Activated CD4-positive, alpha-beta memory T cell treated with anti-CD3 and anti-CD28 coated beads for 36 hours (primary cell): ENCODE results near the gene SMCHD1. TPM values are rescaled to one million over a fixed set of nuclear protein-coding genes. Genes with fewer than 3 reads are reported as not detected.
A peak's percentile ranks its signal among the peaks of the same experiment; 100 is the strongest.

Experiments used
- CTCF ChIA-PET: fragments of 350-600 bp; sonication (Branson Sonifier 250); formaldehyde crosslinking; loops from one replicate; lab custom pipeline; 2021; ENCODE audit warnings: antibody characterized with exemption, inconsistent platforms; lab: Charles Lee
- POLR2A ChIA-PET: fragments of 350-600 bp; sonication (Branson Sonifier 250); formaldehyde crosslinking; loops from one replicate; lab custom pipeline; 2021; ENCODE audit warnings: antibody characterized with exemption; lab: Charles Lee
- DNase-seq: peaks from one replicate; pipeline ENCODE4 v3.0.0-alpha.2; 2020
- H3K27ac Mint-ChIP-seq: one replicate; pipeline ENCODE4 v1.8.0; 2021; ENCODE audit warnings: mixed read lengths
- H3K27me3 Mint-ChIP-seq: one replicate; pipeline ENCODE4 v1.8.0; 2021; ENCODE audit warnings: mixed read lengths
- H3K36me3 Mint-ChIP-seq: one replicate; pipeline ENCODE4 v1.8.0; 2021; ENCODE audit warnings: mixed read lengths
- H3K4me1 Mint-ChIP-seq: one replicate; pipeline ENCODE4 v1.8.0; 2021; ENCODE audit warnings: low read depth, mixed read lengths
- H3K4me3 Mint-ChIP-seq: one replicate; pipeline ENCODE4 v1.8.0; 2021; ENCODE audit warnings: mild to moderate bottlenecking, mixed read lengths
- H3K9me3 Mint-ChIP-seq: one replicate; pipeline ENCODE4 v1.8.0; 2021; ENCODE audit warnings: mixed read lengths
- intact Hi-C: fragments of 100-400 bp; cut with micrococcal nuclease; formaldehyde crosslinking; loops from one replicate; pipeline ENCODE4 v1.15.1; 2023
- total RNA-seq, 2 experiments: library from RNA; stranded (reverse); gene quantifications; one replicate each; pipeline ENCODE4 v1.2.3, GENCODE V29; 2021

The SMCHD1 gene
- total RNA-seq, 2 experiments from 2014 or later, result 86.0 to 94.5 TPM

- Mint-ChIP-seq H3K27ac (peak overlapping the region; percentile 71), H3K4me3 (no peak overlapping the region), H3K4me1 (peaks cover 72% of the 10 kb centered on the region), H3K36me3 (peaks cover 57% of the 10 kb centered on the region), H3K27me3 (no peaks in the 10 kb centered on the region), H3K9me3 (peaks cover 16% of the 10 kb centered on the region)
- DNase-seq, result no peak
- POLR2A ChIA-PET, result no interaction called here
- intact Hi-C loops, result loop anchor here (10.0 kb wide), 1 partner anchor 112 kb away; the partner anchor contains the start of genes METTL4 and NDC80
- CTCF ChIA-PET, result no interaction called here
Observed at GRCh38 chr18:2686349-2686968, 30.9 kb downstream of the SMCHD1 start.

- Mint-ChIP-seq H3K27ac (peak overlapping the region; percentile 66), H3K27me3 (no peaks in the 10 kb centered on the region), H3K4me1 (peaks cover 69% of the 10 kb centered on the region), H3K9me3 (peaks cover 16% of the 10 kb centered on the region), H3K4me3 (peak overlapping the region; percentile 7), H3K36me3 (peaks cover 62% of the 10 kb centered on the region)
- intact Hi-C loops, result loop anchor here (10.0 kb wide), 1 partner anchor 113 kb away; the partner anchor contains the start of genes METTL4 and NDC80
- POLR2A ChIA-PET, result interaction anchor here (0.6 kb wide), 1 partner anchor 285 kb away, joined by 3 read pairs; no protein-coding TSS in a partner anchor
- no peak for DNase-seq
- CTCF ChIA-PET, result interaction anchor here (0.7 to 0.8 kb wide), 2 partner anchors 11 to 298 kb away, joined by 3 read pairs; no protein-coding TSS in a partner anchor
Observed at GRCh38 chr18:2687390-2688001, 32.0 kb downstream of the SMCHD1 start.

- Mint-ChIP-seq H3K27me3 (no peaks in the 10 kb centered on the region), H3K9me3 (no peaks in the 10 kb centered on the region), H3K4me1 (peaks cover 45% of the 10 kb centered on the region), H3K4me3 (no peak overlapping the region), H3K27ac (peak overlapping the region; percentile 26), H3K36me3 (peaks cover 57% of the 10 kb centered on the region)
- ChIA-PET POLR2A (no interaction called here), CTCF (interaction anchor here (1.3 kb wide), 1 partner anchor 11 kb away, joined by 3 read pairs; no protein-coding TSS in a partner anchor)
- intact Hi-C loops, result no loop called here
- no peak for DNase-seq
Observed at GRCh38 chr18:2692508-2692907, 37.0 kb downstream of the SMCHD1 start.

GRCh38 chr18:2697184-2697583, 41.7 kb downstream of the SMCHD1 start:
- Mint-ChIP-seq H3K36me3 (peaks cover 64% of the 10 kb centered on the region), H3K4me3 (no peak overlapping the region), H3K27ac (peak overlapping the region; percentile 8), H3K27me3 (no peaks in the 10 kb centered on the region), H3K4me1 (peaks cover 15% of the 10 kb centered on the region), H3K9me3 (no peaks in the 10 kb centered on the region)
- DNase-seq, result no peak
- intact Hi-C loops, result no loop called here
- CTCF ChIA-PET, result interaction anchor here (0.6 kb wide), 1 partner anchor 22 kb away, joined by 3 read pairs; no protein-coding TSS in a partner anchor
- POLR2A ChIA-PET, result no interaction called here

GRCh38 chr18:2699001-2699400, 43.5 kb downstream of the SMCHD1 start:
- Mint-ChIP-seq H3K27me3 (no peaks in the 10 kb centered on the region), H3K36me3 (peaks cover 64% of the 10 kb centered on the region), H3K4me1 (peaks cover 13% of the 10 kb centered on the region), H3K27ac (no peak overlapping the region), H3K9me3 (no peaks in the 10 kb centered on the region), H3K4me3 (no peak overlapping the region)
- CTCF ChIA-PET, result interaction anchor here (0.9 to 1.1 kb wide), 2 partner anchors 12 to 67 kb away, joined by 3 read pairs; no protein-coding TSS in a partner anchor
- POLR2A ChIA-PET, result no interaction called here
- DNase-seq, result no peak
- intact Hi-C loops, result no loop called here

- H3K4me3 Mint-ChIP-seq, result no peak overlapping the region
- H3K36me3 Mint-ChIP-seq, result peaks cover 57% of the 10 kb centered on the region
- peaks cover 22% of the 10 kb centered on the region for H3K4me1 Mint-ChIP-seq
- POLR2A ChIA-PET, result interaction anchor here (1.0 kb wide), 1 partner anchor 48 kb away, joined by 3 read pairs; no protein-coding TSS in a partner anchor
- intact Hi-C loops, result loop anchor here (5.0 kb wide), 1 partner anchor 33 kb away; no protein-coding TSS in a partner anchor
- peak overlapping the region; percentile 13 for H3K27ac Mint-ChIP-seq
- no peak for DNase-seq
- H3K27me3 Mint-ChIP-seq, result no peaks in the 10 kb centered on the region
- CTCF ChIA-PET, result no interaction called here
- H3K9me3 Mint-ChIP-seq, result no peaks in the 10 kb centered on the region
Observed at GRCh38 chr18:2704541-2704940, 49.0 kb downstream of the SMCHD1 start.

GRCh38 chr18:2706903-2707302, 51.4 kb downstream of the SMCHD1 start:
- ChIA-PET POLR2A (no interaction called here), CTCF (no interaction called here)
- Mint-ChIP-seq H3K27ac (peak overlapping the region; percentile 89), H3K27me3 (no peaks in the 10 kb centered on the region), H3K4me3 (no peak overlapping the region), H3K36me3 (peaks cover 57% of the 10 kb centered on the region), H3K4me1 (peaks cover 25% of the 10 kb centered on the region), H3K9me3 (no peaks in the 10 kb centered on the region)
- DNase-seq, result no peak
- intact Hi-C loops, result no loop called here

GRCh38 chr18:2707551-2708168, 52.1 kb downstream of the SMCHD1 start:
- POLR2A ChIA-PET, result interaction anchor here (1.6 kb wide), 1 partner anchor 52 kb away, joined by 6 read pairs; the partner anchor contains the start of gene SMCHD1
- H3K27me3 Mint-ChIP-seq, result no peaks in the 10 kb centered on the region
- no peak overlapping the region for H3K4me3 Mint-ChIP-seq
- no peaks in the 10 kb centered on the region for H3K9me3 Mint-ChIP-seq
- CTCF ChIA-PET, result no interaction called here
- no peak for DNase-seq
- peaks cover 60% of the 10 kb centered on the region for H3K36me3 Mint-ChIP-seq
- peaks cover 28% of the 10 kb centered on the region for H3K4me1 Mint-ChIP-seq
- H3K27ac Mint-ChIP-seq, result no peak overlapping the region
- intact Hi-C loops, result no loop called here

- Mint-ChIP-seq H3K4me1 (peaks cover 36% of the 10 kb centered on the region), H3K9me3 (no peaks in the 10 kb centered on the region), H3K4me3 (no peak overlapping the region), H3K36me3 (peaks cover 62% of the 10 kb centered on the region), H3K27me3 (no peaks in the 10 kb centered on the region), H3K27ac (peak overlapping the region; percentile 16)
- intact Hi-C loops, result no loop called here
- ChIA-PET CTCF (no interaction called here), POLR2A (no interaction called here)
- DNase-seq, result no peak
Observed at GRCh38 chr18:2709316-2709715, 53.8 kb downstream of the SMCHD1 start.

- H3K9me3 Mint-ChIP-seq, result no peaks in the 10 kb centered on the region
- H3K4me3 Mint-ChIP-seq, result no peak overlapping the region
- CTCF ChIA-PET, result no interaction called here
- peaks cover 35% of the 10 kb centered on the region for H3K4me1 Mint-ChIP-seq
- POLR2A ChIA-PET, result no interaction called here
- no peak for DNase-seq
- no peaks in the 10 kb centered on the region for H3K27me3 Mint-ChIP-seq
- intact Hi-C loops, result loop anchor here (5.0 kb wide), 1 partner anchor 38 kb away; no protein-coding TSS in a partner anchor
- peak overlapping the region; percentile 66 for H3K27ac Mint-ChIP-seq
- H3K36me3 Mint-ChIP-seq, result peaks cover 71% of the 10 kb centered on the region
Observed at GRCh38 chr18:2714140-2714539, 58.6 kb downstream of the SMCHD1 start.

GRCh38 chr18:2715990-2716389, 60.5 kb downstream of the SMCHD1 start:
- Mint-ChIP-seq H3K36me3 (peaks cover 68% of the 10 kb centered on the region), H3K4me3 (no peak overlapping the region), H3K9me3 (no peaks in the 10 kb centered on the region), H3K27me3 (no peaks in the 10 kb centered on the region), H3K4me1 (peaks cover 39% of the 10 kb centered on the region), H3K27ac (peak overlapping the region; percentile 1)
- DNase-seq, result no peak
- intact Hi-C loops, result no loop called here
- ChIA-PET POLR2A (no interaction called here), CTCF (no interaction called here)
